Measurements from ENCODE around the gene CKLF. TPM values are rescaled to one million over a fixed set of nuclear protein-coding genes. Genes with fewer than 3 reads are reported as not detected.

The CKLF gene
- total RNA-seq, 2 donors from 2014 or later: 41.5 to 58.4 TPM

DNA sequence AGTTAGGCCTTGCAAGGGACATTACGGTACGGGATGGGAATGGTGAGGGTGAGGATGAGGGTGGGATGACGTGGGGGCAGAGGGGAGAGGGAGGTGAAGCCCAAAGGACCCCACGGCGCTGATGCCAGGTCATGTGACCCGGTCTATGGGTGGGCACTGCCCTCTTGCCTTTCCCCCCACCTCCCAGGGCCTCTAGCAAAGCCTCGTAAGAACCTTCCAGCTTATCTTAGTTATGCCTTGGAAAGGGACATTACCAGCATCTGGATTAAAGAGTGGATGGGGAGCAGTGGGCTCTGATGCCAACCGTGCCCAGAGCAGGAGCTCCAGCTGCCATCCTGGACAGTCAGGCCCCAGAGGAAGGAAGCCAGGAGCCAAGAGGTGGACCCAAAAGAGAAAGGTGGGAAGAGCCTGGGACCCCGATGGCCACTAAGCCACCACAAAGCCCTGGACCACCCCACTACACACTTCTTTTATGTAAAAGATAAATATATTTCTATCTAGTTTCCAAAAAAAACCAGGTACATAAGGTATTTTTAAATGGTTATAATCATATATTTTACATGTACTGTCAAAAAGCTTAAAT is 43.4 kb upstream of the CKLF start:
- Histone ChIP-seq H3K4me1 (no peaks in the 10 kb centered on the region), H3K27me3 (no peaks in the 10 kb centered on the region), H3K27ac (no peak overlapping the region), H3K36me3 (no peaks in the 10 kb centered on the region), H3K9ac (ENCODE audit: low read depth in 2 of 2, low read length in 2 of 2) (no peak overlapping the region), H3K4me3 (no peak overlapping the region), H3K9me3 (no peaks in the 10 kb centered on the region)
- no peak for DNase-seq
- TF ChIP-seq, protein P1, sequence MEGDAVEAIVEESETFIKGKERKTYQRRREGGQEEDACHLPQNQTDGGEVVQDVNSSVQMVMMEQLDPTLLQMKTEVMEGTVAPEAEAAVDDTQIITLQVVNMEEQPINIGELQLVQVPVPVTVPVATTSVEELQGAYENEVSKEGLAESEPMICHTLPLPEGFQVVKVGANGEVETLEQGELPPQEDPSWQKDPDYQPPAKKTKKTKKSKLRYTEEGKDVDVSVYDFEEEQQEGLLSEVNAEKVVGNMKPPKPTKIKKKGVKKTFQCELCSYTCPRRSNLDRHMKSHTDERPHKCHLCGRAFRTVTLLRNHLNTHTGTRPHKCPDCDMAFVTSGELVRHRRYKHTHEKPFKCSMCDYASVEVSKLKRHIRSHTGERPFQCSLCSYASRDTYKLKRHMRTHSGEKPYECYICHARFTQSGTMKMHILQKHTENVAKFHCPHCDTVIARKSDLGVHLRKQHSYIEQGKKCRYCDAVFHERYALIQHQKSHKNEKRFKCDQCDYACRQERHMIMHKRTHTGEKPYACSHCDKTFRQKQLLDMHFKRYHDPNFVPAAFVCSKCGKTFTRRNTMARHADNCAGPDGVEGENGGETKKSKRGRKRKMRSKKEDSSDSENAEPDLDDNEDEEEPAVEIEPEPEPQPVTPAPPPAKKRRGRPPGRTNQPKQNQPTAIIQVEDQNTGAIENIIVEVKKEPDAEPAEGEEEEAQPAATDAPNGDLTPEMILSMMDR (IDR thresholded peaks at IDR 0.05): no peak
- intact Hi-C loops (cut with DNase I): no loop called here

DNA sequence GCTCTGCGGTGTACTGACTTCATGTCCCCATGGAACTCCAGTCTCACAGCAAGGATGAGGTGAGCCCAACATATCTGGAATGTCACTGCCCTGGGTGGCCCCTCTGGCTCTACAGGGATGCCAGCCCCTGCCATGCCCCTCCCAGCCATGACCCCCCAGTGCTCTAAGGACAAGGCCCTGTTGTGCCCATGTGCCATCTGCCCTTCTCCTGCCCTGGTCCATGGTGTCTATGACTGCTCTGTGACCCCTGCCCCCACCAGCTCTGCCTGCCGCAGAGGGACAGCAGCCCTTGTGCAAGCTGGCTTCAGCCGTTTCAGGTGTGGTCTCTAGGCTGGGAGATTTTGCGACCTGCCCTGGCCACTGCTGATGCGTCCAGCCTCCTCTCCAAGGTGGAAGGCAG is 42.8 kb upstream of the CKLF start:
- no peaks in the 10 kb centered on the region for H3K9me3 ChIP-seq
- no peak for DNase-seq
- TF ChIP-seq, protein P1 (IDR thresholded peaks at IDR 0.05): no peak
- intact Hi-C loops (cut with DNase I): no loop called here
- no peaks in the 10 kb centered on the region for H3K4me1 ChIP-seq
- H3K4me3 ChIP-seq: no peak overlapping the region
- no peak overlapping the region for H3K27ac ChIP-seq
- no peaks in the 10 kb centered on the region for H3K27me3 ChIP-seq
- no peaks in the 10 kb centered on the region for H3K36me3 ChIP-seq
- H3K9ac ChIP-seq (ENCODE audit: low read depth in 2 of 2, low read length in 2 of 2): no peak overlapping the region

DNA sequence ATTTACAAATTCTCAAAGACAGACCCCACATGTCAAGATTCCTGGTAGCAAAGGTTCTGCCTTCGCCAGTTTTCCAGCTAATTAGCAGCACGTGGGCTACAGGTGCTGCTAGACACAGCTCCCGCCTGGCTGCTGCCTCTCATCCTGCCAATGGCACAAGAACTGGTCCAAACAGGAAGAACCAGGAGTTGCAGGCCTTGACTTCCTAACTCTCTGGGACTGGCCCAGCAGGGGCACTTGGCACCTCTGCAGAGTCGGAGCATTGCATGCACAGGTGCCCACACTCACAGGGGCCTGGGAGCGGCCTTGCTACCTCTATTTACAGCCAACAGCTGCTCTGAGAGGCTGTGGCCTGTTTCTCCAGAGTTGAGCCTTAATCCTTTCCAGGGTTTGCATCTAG is 42.1 kb upstream of the CKLF start:
- no peaks in the 10 kb centered on the region for H3K27me3 ChIP-seq
- no peaks in the 10 kb centered on the region for H3K4me1 ChIP-seq
- TF ChIP-seq, protein P1 (IDR thresholded peaks at IDR 0.05): no peak
- H3K9ac ChIP-seq (ENCODE audit: low read depth in 2 of 2, low read length in 2 of 2): no peak overlapping the region
- intact Hi-C loops (cut with DNase I): no loop called here
- H3K36me3 ChIP-seq: no peaks in the 10 kb centered on the region
- no peaks in the 10 kb centered on the region for H3K9me3 ChIP-seq
- DNase-seq: no peak
- H3K4me3 ChIP-seq: no peak overlapping the region
- no peak overlapping the region for H3K27ac ChIP-seq

DNA sequence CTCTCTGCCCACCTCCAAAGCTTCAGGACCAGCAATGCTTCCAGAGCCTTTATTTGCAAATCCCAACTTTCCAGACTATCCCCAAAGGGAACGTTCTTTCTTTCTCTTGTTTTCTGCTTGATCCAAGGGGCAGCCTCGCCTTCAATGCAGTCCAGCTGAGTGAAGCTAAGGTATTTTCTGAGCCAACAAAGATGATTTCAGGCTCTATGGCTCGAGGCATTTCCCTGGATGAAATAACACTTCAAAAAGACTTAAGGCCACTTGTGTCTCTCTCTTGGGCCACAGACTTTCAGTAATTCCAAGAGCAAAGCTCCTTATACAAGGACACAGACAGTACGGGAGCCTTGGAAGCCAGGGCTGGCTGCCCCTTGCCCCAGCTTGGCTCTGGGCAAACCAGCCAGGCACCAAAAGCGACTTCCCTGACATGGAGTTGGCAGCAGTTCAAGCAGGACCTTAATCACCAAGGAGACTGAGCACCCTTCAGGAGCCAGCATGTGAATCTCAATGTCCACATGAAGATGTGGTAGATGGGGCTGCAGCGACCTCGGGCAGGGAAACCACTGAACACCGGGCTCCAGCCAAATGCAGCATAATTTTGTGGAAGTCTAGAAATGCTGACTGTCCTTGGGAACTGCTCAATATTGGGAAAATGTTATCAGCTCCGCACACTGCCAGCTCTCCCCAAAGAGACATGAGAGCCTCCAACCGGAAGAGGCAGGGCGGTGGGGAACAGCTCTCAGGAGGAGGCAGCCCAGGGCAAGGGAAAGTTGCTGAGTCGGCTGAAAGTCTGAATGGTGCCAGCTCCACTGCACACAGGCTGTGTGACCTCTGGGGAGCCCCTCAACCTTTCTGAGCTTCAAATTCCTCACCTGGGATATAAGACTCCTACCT is 41.4 kb upstream of the CKLF start:
- TF ChIP-seq, protein P1 (IDR thresholded peaks at IDR 0.05): no peak
- Histone ChIP-seq H3K27me3 (no peaks in the 10 kb centered on the region), H3K36me3 (no peaks in the 10 kb centered on the region), H3K9me3 (no peaks in the 10 kb centered on the region), H3K4me1 (no peaks in the 10 kb centered on the region), H3K27ac (no peak overlapping the region), H3K4me3 (no peak overlapping the region), H3K9ac (ENCODE audit: low read depth in 2 of 2, low read length in 2 of 2) (no peak overlapping the region)
- no peak for DNase-seq
- intact Hi-C loops (cut with DNase I): no loop called here

DNA sequence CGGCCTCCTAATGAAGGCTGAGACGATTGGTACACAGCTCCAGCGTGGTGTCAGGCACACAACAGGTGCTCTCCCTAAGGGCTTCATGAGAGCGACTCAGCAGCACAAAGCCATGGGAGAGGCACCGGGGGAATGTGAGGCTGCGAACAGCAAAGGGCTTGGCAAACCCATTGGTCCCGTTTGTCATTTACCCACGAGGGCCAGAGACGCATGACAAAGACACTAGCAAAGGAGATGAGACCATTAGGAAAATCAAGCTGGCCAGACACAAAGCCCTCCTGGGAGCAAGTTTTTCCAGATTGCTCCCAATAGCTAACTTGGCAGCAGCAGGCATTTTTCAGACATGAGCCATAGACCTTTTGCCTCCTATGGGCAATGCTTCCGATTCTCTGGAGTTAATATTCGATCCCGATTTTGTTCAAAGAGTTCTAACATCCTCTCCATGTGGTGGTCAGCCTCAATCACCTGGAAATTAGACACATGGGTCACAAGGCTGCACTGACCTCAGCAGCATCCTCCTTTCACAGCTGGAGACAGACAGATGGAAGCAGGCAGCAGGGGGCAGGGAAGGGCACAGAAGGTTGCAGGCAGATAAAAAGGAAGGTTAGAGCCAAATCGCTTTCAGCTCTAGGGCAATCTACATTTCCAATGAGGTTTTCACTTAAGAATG is 40.6 kb upstream of the CKLF start:
- no peak overlapping the region for H3K27ac ChIP-seq
- H3K36me3 ChIP-seq: no peaks in the 10 kb centered on the region
- H3K4me1 ChIP-seq: peaks cover 5% of the 10 kb centered on the region
- H3K27me3 ChIP-seq: no peaks in the 10 kb centered on the region
- TF ChIP-seq, protein P1 (IDR thresholded peaks at IDR 0.05): no peak
- H3K9ac ChIP-seq (ENCODE audit: low read depth in 2 of 2, low read length in 2 of 2): no peak overlapping the region
- no peaks in the 10 kb centered on the region for H3K9me3 ChIP-seq
- intact Hi-C loops (cut with DNase I): no loop called here
- H3K4me3 ChIP-seq: no peak overlapping the region
- no peak for DNase-seq
